ENCODE measurements around the gene TCF3.

DNA sequence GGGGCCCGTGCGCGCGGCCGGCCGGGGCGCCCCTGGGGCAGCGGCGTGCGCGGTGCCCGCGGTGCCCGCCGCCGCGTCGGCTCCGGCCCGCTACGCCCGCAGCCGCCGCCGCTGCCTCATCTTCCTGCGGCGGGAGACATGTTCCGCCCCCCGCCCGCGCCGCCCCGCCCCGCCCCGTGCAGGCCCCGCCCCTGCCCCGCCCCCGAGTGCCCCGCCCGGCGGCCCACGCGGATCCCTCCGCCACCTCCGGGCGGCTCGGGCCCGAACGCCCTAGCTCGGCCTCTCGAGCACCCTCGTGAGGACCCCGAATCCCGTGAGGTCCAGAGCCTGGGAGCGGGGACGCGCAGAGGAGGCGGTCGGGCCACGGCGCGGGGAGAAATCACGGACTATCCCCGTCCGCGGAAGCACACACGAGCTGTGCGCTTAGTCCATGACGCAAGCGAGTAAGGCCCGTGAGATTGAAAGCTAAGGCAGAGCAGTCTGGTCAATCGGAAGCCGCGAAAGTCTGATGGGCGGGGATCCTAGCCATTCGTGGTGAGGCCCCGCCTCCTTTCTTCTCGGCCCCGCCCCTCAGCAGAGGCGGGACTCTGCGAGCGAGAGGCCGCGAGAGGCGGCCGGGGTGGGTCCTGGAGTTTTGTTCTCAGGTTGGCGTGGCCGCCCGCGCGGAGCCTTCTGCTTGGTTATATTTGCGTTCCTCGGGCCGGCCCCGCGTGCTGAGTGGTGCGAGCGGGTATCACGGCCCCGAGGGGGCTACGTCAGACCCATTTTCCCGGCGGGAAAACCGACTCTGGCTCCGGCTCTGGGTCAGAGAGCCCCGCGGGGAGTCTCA is at the start of gene TCF3:
- TF ChIP-seq, protein P1, sequence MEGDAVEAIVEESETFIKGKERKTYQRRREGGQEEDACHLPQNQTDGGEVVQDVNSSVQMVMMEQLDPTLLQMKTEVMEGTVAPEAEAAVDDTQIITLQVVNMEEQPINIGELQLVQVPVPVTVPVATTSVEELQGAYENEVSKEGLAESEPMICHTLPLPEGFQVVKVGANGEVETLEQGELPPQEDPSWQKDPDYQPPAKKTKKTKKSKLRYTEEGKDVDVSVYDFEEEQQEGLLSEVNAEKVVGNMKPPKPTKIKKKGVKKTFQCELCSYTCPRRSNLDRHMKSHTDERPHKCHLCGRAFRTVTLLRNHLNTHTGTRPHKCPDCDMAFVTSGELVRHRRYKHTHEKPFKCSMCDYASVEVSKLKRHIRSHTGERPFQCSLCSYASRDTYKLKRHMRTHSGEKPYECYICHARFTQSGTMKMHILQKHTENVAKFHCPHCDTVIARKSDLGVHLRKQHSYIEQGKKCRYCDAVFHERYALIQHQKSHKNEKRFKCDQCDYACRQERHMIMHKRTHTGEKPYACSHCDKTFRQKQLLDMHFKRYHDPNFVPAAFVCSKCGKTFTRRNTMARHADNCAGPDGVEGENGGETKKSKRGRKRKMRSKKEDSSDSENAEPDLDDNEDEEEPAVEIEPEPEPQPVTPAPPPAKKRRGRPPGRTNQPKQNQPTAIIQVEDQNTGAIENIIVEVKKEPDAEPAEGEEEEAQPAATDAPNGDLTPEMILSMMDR (IDR thresholded peaks at IDR 0.05) = peak in 2 of 4 experiments; percentile 6 to 30
- TF ChIP-seq POLR2A (IDR thresholded peaks at IDR 0.05) (peak in 1 of 2 donors; percentile 31), POLR2AphosphoS5 (IDR thresholded peaks at IDR 0.05) (peak; percentile 55), EP300 (IDR thresholded peaks at IDR 0.05) (no peak)
